HCT116 (cell line): Measurements from ENCODE around the gene ICA1L.

Experiments
- CEBPB ChIP-seq: IDR thresholded peaks from 2 replicates; pipeline ENCODE4 v1.6.1; 2012; ENCODE audit warnings: low read depth
- EZH2 ChIP-seq: fragments of 200-600 bp; sonication (generic); IDR thresholded peaks from 2 replicates; pipeline ENCODE4 v1.6.1; 2017; ENCODE audit warnings: antibody characterized with exemption, mixed run types
- FOSL1 ChIP-seq: IDR thresholded peaks from 2 replicates; pipeline ENCODE4 v1.6.1; 2012; ENCODE audit warnings: low read depth
- POLR2A ChIP-seq: IDR thresholded peaks from 2 replicates; pipeline ENCODE4 v1.7.0; 2011; ENCODE audit warnings: borderline replicate concordance; ENCODE audit not compliant: insufficient read depth, insufficient read length; ENCODE audit errors: extremely low read depth
- POLR2AphosphoS5 ChIP-seq: IDR thresholded peaks from 2 replicates; pipeline ENCODE4 v1.6.1; 2011; ENCODE audit warnings: mild to moderate bottlenecking, low read depth, low read length, moderate library complexity
- SP1 ChIP-seq: IDR thresholded peaks from 2 replicates; pipeline ENCODE4 v1.6.1; 2012; ENCODE audit warnings: low read depth
- SRF ChIP-seq: IDR thresholded peaks from 2 replicates; pipeline ENCODE4 v1.6.1; 2012; ENCODE audit warnings: low read depth
- TCF7L2 ChIP-seq: IDR thresholded peaks from 2 replicates; pipeline ENCODE4 v1.7.0; 2011; ENCODE audit warnings: borderline replicate concordance, inconsistent platforms; ENCODE audit not compliant: insufficient read depth, insufficient read length; ENCODE audit errors: extremely low read depth
- ZFX ChIP-seq: fragments of 450-650 bp; IDR thresholded peaks from 2 replicates; pipeline ENCODE4 v1.6.1; 2017
- ZNF274 ChIP-seq: fragments of 200-500 bp; sonication (Bioruptor generic); IDR thresholded peaks from 2 replicates; pipeline ENCODE4 v1.6.1; 2014; ENCODE audit warnings: mild to moderate bottlenecking, low read depth, low read length, inconsistent platforms
- TF ChIP-seq, protein P1 (sequence below): IDR thresholded peaks from 2 replicates; pipeline ENCODE4 v1.6.1; 2012; ENCODE audit warnings: low read depth
- TF ChIP-seq, protein P2 (sequence below): IDR thresholded peaks from 2 replicates; pipeline ENCODE4 v1.6.1; 2012
- TF ChIP-seq, protein P3 (sequence below), 3 experiments: fragments of 200-600 bp in 1 of 3; sonication (generic) in 1 of 3; IDR thresholded peaks in 2 of 3; conservative IDR thresholded peaks in 1 of 3; 2 replicates each; pipeline ENCODE4 v1.5.1; 2012 to 2017; ENCODE audit warnings: low read depth in 2 of 3, low read length in 2 of 3, antibody characterized with exemption in 1 of 3, borderline replicate concordance in 1 of 3, control low read depth in 1 of 3, mild to moderate bottlenecking in 1 of 3, mixed read lengths in 1 of 3, mixed run types in 1 of 3, moderate library complexity in 1 of 3; ENCODE audit not compliant: insufficient read depth in 1 of 3
- TF ChIP-seq, protein P4 (sequence below): IDR thresholded peaks from 2 replicates; pipeline ENCODE4 v1.6.1; 2012

DNA sequence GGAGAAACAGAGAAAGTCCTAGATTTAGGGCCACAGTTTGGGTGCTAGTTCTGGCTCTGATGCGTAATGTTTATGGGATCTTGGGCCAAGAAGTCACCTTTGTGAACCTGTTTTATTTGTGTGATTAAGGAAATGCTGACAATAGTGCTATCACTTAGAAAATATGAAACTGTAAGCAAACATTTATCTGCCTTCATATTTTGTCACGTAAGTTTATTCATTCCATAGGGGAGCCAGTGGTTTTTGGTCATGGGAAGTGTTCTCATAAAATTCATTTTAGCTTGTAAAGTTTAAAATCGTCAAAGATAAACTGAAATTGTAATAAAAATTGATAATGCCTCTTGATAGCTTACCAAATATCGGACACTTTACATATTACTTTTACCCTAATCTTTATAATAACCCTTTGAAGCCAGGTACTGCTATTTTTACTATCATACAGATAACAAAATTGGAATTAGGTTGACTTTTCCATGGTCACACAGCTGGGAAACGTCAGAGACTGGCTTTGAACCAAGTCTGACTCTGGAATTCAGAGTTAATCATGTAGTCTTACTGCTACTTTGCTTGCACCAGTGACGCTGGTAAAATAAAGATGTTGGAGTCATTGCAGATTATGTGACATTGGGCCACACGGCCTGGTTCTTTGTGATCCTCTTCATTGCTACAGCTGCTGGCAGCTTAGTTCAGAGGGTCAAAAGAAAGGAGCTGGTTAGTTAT, 99.7 kb downstream of the ICA1L start:
- TF ChIP-seq ZFX (no peak), POLR2AphosphoS5 (no peak), EZH2 (no peak), FOSL1 (no peak), SRF (no peak), ZNF274 (no peak), POLR2A (no peak), TCF7L2 (no peak), CEBPB (no peak), SP1 (no peak)
- TF ChIP-seq, protein P1, sequence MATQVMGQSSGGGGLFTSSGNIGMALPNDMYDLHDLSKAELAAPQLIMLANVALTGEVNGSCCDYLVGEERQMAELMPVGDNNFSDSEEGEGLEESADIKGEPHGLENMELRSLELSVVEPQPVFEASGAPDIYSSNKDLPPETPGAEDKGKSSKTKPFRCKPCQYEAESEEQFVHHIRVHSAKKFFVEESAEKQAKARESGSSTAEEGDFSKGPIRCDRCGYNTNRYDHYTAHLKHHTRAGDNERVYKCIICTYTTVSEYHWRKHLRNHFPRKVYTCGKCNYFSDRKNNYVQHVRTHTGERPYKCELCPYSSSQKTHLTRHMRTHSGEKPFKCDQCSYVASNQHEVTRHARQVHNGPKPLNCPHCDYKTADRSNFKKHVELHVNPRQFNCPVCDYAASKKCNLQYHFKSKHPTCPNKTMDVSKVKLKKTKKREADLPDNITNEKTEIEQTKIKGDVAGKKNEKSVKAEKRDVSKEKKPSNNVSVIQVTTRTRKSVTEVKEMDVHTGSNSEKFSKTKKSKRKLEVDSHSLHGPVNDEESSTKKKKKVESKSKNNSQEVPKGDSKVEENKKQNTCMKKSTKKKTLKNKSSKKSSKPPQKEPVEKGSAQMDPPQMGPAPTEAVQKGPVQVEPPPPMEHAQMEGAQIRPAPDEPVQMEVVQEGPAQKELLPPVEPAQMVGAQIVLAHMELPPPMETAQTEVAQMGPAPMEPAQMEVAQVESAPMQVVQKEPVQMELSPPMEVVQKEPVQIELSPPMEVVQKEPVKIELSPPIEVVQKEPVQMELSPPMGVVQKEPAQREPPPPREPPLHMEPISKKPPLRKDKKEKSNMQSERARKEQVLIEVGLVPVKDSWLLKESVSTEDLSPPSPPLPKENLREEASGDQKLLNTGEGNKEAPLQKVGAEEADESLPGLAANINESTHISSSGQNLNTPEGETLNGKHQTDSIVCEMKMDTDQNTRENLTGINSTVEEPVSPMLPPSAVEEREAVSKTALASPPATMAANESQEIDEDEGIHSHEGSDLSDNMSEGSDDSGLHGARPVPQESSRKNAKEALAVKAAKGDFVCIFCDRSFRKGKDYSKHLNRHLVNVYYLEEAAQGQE: no peak
- TF ChIP-seq, protein P2, sequence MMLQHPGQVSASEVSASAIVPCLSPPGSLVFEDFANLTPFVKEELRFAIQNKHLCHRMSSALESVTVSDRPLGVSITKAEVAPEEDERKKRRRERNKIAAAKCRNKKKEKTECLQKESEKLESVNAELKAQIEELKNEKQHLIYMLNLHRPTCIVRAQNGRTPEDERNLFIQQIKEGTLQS: no peak
- TF ChIP-seq, protein P3, sequence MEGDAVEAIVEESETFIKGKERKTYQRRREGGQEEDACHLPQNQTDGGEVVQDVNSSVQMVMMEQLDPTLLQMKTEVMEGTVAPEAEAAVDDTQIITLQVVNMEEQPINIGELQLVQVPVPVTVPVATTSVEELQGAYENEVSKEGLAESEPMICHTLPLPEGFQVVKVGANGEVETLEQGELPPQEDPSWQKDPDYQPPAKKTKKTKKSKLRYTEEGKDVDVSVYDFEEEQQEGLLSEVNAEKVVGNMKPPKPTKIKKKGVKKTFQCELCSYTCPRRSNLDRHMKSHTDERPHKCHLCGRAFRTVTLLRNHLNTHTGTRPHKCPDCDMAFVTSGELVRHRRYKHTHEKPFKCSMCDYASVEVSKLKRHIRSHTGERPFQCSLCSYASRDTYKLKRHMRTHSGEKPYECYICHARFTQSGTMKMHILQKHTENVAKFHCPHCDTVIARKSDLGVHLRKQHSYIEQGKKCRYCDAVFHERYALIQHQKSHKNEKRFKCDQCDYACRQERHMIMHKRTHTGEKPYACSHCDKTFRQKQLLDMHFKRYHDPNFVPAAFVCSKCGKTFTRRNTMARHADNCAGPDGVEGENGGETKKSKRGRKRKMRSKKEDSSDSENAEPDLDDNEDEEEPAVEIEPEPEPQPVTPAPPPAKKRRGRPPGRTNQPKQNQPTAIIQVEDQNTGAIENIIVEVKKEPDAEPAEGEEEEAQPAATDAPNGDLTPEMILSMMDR (IDR thresholded peaks at IDR 0.05 in 2 of 3, conservative IDR thresholded peaks at IDR 0.05 in 1 of 3; ENCODE audit: borderline replicate concordance in 1 of 3, insufficient read depth in 1 of 3, low read depth in 2 of 3, low read length in 2 of 3): no peak
- TF ChIP-seq, protein P4, sequence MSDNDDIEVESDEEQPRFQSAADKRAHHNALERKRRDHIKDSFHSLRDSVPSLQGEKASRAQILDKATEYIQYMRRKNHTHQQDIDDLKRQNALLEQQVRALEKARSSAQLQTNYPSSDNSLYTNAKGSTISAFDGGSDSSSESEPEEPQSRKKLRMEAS: no peak
